Rectal smooth muscle tissue (tissue), 1 donor: ENCODE measurements around the gene BICDL2.
"Not testable (repeated sequence)": the region's sequence is repeated elsewhere in the genome, so short reads cannot be mapped to it uniquely, and the experiment has no call there.

Experiments used
- H3K27ac ChIP-seq: one replicate; pipeline ENCODE4 v1.7.0; 2013; ENCODE audit warnings: low read depth, low read length, inconsistent platforms
- H3K27me3 ChIP-seq: one replicate; pipeline ENCODE4 v1.7.0; 2013; ENCODE audit warnings: low read length; ENCODE audit not compliant: control insufficient read depth, insufficient read depth
- H3K36me3 ChIP-seq: one replicate; pipeline ENCODE4 v1.7.0; 2013; ENCODE audit warnings: low read length; ENCODE audit not compliant: control insufficient read depth, insufficient read depth
- H3K4me1 ChIP-seq: one replicate; pipeline ENCODE4 v1.7.0; 2013; ENCODE audit warnings: low read length; ENCODE audit not compliant: control insufficient read depth, insufficient read depth
- H3K4me3 ChIP-seq: one replicate; pipeline ENCODE4 v1.7.0; 2013; ENCODE audit warnings: low read length
- H3K9ac ChIP-seq: one replicate; pipeline ENCODE4 v1.7.0; 2013; ENCODE audit warnings: low read length

BICDL2 gene

DNA sequence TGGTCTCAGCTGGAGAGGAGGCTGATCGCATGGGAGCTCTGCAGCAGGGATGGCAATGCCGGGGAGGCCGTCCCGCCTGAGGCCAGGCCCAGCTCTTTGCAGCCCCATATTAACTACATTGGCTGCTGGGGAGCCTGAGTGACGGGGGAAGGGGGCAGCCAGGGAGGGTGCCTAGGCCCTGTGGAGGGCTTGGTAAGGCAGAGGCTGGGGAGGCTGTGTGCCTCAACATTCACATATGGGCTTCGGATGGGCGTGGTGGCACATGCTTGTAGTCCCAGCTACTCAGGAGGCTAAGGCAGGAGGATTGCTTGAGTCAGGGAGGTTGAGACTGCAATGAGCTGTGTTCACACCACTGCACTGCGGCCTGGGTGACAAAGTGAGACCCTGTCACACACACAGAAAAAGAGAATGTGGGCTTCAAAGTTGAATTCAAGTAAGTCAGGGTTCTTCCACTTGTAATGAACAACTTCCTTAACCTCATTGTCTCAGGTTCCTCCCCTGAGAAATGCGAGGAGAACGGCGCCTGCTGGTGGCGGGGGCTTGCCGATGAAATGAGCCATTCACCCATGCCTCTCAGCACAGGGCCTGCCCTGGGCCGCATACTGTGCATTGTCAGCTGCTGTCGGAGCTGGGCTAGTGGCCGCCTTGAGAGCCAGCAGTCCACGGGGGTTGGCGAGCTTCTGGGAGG is 36.0 kb upstream of the BICDL2 start:
- not testable (repeated sequence) for H3K4me1 ChIP-seq, H3K27ac ChIP-seq, H3K4me3 ChIP-seq

GRCh38 chr16:3072148-3072547 is 35.4 kb upstream of the BICDL2 start:
- not testable (repeated sequence) for H3K4me3 ChIP-seq, H3K27ac ChIP-seq, H3K4me1 ChIP-seq, H3K36me3 ChIP-seq, H3K27me3 ChIP-seq, H3K9ac ChIP-seq

More for the DNA sequence above, 36.0 kb upstream of the BICDL2 start:
- H3K9ac ChIP-seq, H3K27me3 ChIP-seq, H3K36me3 ChIP-seq: not testable (repeated sequence)

- Histone ChIP-seq H3K9ac (no peak overlapping the region), H3K36me3 (no peaks in the 10 kb centered on the region), H3K4me1 (no peaks in the 10 kb centered on the region)
Observed at GRCh38 chr16:3071655-3072054, 34.9 kb upstream of the BICDL2 start.

GRCh38 chr16:3070608-3071111 is 33.9 kb upstream of the BICDL2 start:
- no peaks in the 10 kb centered on the region for H3K4me1 ChIP-seq
- no peaks in the 10 kb centered on the region for H3K36me3 ChIP-seq
- no peak overlapping the region for H3K4me3 ChIP-seq
- no peaks in the 10 kb centered on the region for H3K27me3 ChIP-seq
- no peak overlapping the region for H3K27ac ChIP-seq
- no peak overlapping the region for H3K9ac ChIP-seq

More at GRCh38 chr16:3071655-3072054, 34.9 kb upstream of the BICDL2 start:
- Histone ChIP-seq H3K27me3 (no peaks in the 10 kb centered on the region), H3K27ac (no peak overlapping the region), H3K4me3 (no peak overlapping the region)

GRCh38 chr16:3069146-3069545 is 32.4 kb upstream of the BICDL2 start:
- H3K9ac ChIP-seq, H3K27ac ChIP-seq, H3K36me3 ChIP-seq, H3K27me3 ChIP-seq, H3K4me1 ChIP-seq, H3K4me3 ChIP-seq: not testable (repeated sequence)

DNA sequence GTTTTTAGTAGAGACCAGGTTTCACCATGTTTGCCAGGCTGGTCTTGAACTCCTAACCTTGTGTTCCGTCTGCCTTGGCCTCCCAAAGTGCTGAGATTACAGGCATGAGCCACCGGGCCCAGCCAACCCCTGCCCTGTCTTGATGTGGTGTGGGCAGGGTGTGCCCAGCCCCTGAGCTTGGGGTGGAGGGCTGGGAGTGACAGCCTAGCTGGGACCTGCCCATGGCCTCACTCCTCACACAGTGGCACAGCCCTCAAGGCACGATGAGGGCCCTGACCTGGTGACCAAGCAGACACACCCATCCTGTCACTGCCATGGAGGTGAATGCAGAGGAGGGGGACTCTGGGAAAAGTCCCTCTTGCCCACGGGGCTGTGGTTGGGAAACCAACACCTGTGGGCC is 31.7 kb upstream of the BICDL2 start:
- Histone ChIP-seq H3K27ac (no peak overlapping the region), H3K4me3 (no peak overlapping the region), H3K27me3 (no peaks in the 10 kb centered on the region), H3K36me3 (no peaks in the 10 kb centered on the region), H3K9ac (no peak overlapping the region), H3K4me1 (no peaks in the 10 kb centered on the region)

DNA sequence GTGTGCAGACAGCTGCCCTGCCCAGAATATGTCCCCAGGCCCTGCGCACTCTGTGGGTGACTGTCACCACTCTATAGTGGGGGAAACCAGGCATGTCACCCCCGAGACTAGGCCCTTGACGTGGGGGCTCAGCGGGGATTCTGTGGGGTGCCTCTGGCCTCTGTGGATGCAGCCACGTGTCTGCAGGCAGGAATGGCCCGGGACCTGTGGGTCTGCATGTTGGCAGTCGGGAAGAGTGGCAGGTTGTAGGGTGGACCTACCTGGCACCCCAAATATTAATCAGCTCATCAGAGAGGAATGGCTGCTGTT is 29.6 kb upstream of the BICDL2 start:
- H3K36me3 ChIP-seq, result no peaks in the 10 kb centered on the region
- H3K27ac ChIP-seq, result no peak overlapping the region
- no peaks in the 10 kb centered on the region for H3K27me3 ChIP-seq
- no peaks in the 10 kb centered on the region for H3K4me1 ChIP-seq
- H3K4me3 ChIP-seq, result peak overlapping the region; percentile 57
- peak overlapping the region; percentile 29 for H3K9ac ChIP-seq

GRCh38 chr16:3065742-3066439 is 29.1 kb upstream of the BICDL2 start:
- H3K27ac ChIP-seq, result peak overlapping the region; percentile 38
- peak overlapping the region; percentile 66 for H3K9ac ChIP-seq
- peak overlapping the region; percentile 57 for H3K4me3 ChIP-seq
- H3K27me3 ChIP-seq, result no peaks in the 10 kb centered on the region
- no peaks in the 10 kb centered on the region for H3K4me1 ChIP-seq
- H3K36me3 ChIP-seq, result no peaks in the 10 kb centered on the region

GRCh38 chr16:3065069-3065741 is 28.5 kb upstream of the BICDL2 start, which contains the start of gene IL32:
IL32 (plus strand) TSS chr16:3065640; CDS start chr16:3065812, 172 bp downstream.
- no peaks in the 10 kb centered on the region for H3K36me3 ChIP-seq
- H3K4me3 ChIP-seq, result peak within 1 kb of the TSS; percentile 57
- H3K27me3 ChIP-seq, result no peaks in the 10 kb centered on the region
- H3K27ac ChIP-seq, result peak within 1 kb of the TSS; percentile 47
- no peaks in the 10 kb centered on the region for H3K4me1 ChIP-seq
- H3K9ac ChIP-seq, result peak within 1 kb of the TSS; percentile 66

DNA sequence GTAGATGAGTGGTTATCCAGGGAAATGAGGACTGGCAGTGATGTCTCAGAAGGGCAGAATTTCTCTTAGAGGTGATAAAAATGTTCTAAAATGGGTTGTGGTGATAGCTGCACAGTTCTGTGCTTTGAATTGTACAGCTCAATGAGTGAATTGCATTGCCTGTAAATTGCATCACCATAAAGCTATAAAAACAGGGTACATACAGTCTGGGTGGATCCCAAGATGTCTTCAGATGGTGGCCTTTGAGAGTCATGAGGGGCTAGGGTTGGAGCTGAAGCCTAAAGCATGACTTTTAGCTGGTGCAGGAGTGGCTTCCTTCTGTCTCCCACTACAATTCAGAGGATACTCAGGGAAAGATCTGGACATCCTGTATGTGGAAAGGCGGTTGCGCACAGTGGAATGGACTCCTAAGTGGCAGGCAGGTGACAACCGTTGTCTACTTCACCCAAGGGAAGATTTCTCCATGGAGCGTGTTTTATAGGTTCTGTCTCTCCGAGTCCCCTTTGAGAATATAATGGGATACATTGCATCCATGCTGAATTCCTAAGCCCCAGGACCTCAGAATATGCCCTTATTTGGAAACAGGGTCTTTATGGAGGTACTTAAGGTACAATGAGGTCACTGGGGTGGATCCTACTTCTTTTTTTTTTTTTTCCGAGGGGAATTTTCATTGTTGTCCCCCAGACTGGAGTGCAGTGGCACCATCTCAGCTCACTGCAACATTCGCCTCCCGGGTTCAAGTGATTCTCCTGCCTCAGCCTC is 27.1 kb upstream of the BICDL2 start:
- no peak overlapping the region for H3K9ac ChIP-seq
- H3K27me3 ChIP-seq, result no peaks in the 10 kb centered on the region
- no peaks in the 10 kb centered on the region for H3K36me3 ChIP-seq
- H3K4me3 ChIP-seq, result no peak overlapping the region
- no peak overlapping the region for H3K27ac ChIP-seq
- no peaks in the 10 kb centered on the region for H3K4me1 ChIP-seq

- no peaks in the 10 kb centered on the region for H3K27me3 ChIP-seq
- H3K36me3 ChIP-seq, result no peaks in the 10 kb centered on the region
- H3K9ac ChIP-seq, result no peak overlapping the region
- H3K27ac ChIP-seq, result no peak overlapping the region
- H3K4me1 ChIP-seq, result no peaks in the 10 kb centered on the region
- H3K4me3 ChIP-seq, result no peak overlapping the region
Observed at GRCh38 chr16:3062553-3062952, 25.8 kb upstream of the BICDL2 start.
